C4-2B (cell line): Measurements from ENCODE around the gene GALNS.

ENCODE experiments used
- ZFX ChIP-seq: fragments of 450-650 bp; IDR thresholded peaks from 2 replicates; pipeline ENCODE4 v1.6.1; 2017
- TF ChIP-seq, protein P1 (sequence below): fragments of 450-650 bp; conservative IDR thresholded peaks from 2 replicates; pipeline ENCODE4 v1.5.1; 2017; ENCODE audit warnings: mild to moderate bottlenecking

DNA sequence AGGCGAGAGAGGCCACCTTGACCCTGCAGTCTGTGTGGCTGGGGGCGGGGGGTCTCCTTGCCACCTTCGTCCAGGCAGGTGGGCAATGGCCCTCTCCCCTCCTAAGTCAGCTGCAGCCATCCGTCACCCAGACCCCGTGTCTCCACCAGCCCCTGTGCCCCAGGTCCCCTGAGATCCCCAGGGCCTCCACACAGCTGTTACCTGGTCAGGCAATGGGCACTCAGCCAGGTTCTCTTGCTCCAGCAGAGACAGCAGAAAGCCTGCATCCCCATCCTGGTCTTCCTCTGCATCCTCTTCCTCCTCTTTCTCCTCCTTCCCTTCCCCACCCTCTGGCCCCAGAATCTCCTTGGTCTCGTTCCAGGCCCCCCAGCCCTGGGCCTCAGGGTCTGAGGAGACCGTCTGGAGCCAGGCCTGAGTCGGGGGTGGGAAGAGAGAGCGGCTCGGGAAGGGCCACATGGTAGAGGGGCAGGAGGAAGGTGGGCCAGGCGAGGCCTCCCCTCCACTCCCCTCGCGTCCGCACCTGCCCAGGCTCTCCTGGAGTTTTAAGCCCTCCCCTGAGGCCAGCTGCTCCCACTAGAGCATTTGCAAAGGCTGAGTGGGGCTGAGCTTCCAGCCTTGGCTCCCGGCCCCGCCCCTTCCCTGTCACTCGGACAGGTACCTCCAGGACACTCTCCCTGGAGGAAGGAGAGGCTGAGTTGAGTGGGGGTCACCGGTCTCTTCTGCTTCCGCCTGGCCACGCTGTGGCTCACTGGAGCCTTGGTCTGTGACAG is 9.6 kb upstream of the GALNS start, which contains the start of gene PABPN1L:
- TF ChIP-seq, protein P1, sequence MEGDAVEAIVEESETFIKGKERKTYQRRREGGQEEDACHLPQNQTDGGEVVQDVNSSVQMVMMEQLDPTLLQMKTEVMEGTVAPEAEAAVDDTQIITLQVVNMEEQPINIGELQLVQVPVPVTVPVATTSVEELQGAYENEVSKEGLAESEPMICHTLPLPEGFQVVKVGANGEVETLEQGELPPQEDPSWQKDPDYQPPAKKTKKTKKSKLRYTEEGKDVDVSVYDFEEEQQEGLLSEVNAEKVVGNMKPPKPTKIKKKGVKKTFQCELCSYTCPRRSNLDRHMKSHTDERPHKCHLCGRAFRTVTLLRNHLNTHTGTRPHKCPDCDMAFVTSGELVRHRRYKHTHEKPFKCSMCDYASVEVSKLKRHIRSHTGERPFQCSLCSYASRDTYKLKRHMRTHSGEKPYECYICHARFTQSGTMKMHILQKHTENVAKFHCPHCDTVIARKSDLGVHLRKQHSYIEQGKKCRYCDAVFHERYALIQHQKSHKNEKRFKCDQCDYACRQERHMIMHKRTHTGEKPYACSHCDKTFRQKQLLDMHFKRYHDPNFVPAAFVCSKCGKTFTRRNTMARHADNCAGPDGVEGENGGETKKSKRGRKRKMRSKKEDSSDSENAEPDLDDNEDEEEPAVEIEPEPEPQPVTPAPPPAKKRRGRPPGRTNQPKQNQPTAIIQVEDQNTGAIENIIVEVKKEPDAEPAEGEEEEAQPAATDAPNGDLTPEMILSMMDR, result no peak
- TF ChIP-seq ZFX, result no peak
